Neural progenitor cell (in vitro differentiated cells): Measurements from ENCODE around the gene TENT5D. TPM values are rescaled to one million over a fixed set of nuclear protein-coding genes. Genes with fewer than 3 reads are reported as not detected.

Experiments
- DNase-seq: peaks from one replicate; pipeline ENCODE4 v3.0.0-alpha.2; 2016; ENCODE audit warnings: low spot score
- H2AFZ ChIP-seq: fragments of 200-600 bp; sonication (generic); replicated peaks from 2 replicates; pipeline ENCODE4 v1.6.1; 2016; ENCODE audit warnings: antibody characterized with exemption
- H3F3A ChIP-seq: fragments of 200-600 bp; sonication (generic); 2 replicates; pipeline ENCODE4 v1.6.1; 2016; ENCODE audit warnings: antibody characterized with exemption, low read depth
- H3K27ac ChIP-seq: fragments of 200-600 bp; sonication (generic); 2 replicates; pipeline ENCODE4 v1.5.1; 2016; ENCODE audit warnings: mild to moderate bottlenecking
- H3K27me3 ChIP-seq: fragments of 200-600 bp; sonication (generic); 2 replicates; pipeline ENCODE4 v1.6.1; 2016; ENCODE audit warnings: mild to moderate bottlenecking, moderate library complexity
- H3K36me3 ChIP-seq: fragments of 200-600 bp; sonication (generic); 2 replicates; pipeline ENCODE4 v1.5.1; 2016
- H3K4me1 ChIP-seq: fragments of 200-600 bp; sonication (generic); 2 replicates; pipeline ENCODE4 v1.6.1; 2016; ENCODE audit warnings: mixed run types
- H3K4me2 ChIP-seq: fragments of 200-600 bp; sonication (generic); 2 replicates; pipeline ENCODE4 v1.6.1; 2016
- H3K4me3 ChIP-seq: fragments of 200-600 bp; sonication (generic); 2 replicates; pipeline ENCODE4 v1.5.1; 2016
- H3K79me2 ChIP-seq: fragments of 200-600 bp; sonication (generic); 2 replicates; pipeline ENCODE4 v1.6.1; 2016; ENCODE audit warnings: low read depth
- H3K9ac ChIP-seq: fragments of 200-600 bp; sonication (generic); 2 replicates; pipeline ENCODE4 v1.6.1; 2016
- H3K9me3 ChIP-seq: fragments of 200-600 bp; sonication (generic); 2 replicates; pipeline ENCODE4 v1.5.1; 2016; ENCODE audit warnings: low read depth
- H4K20me1 ChIP-seq: fragments of 200-600 bp; sonication (generic); 2 replicates; pipeline ENCODE4 v1.6.1; 2016; ENCODE audit warnings: low read depth
- H3K27ac Mint-ChIP-seq: 3 replicates; pipeline ENCODE4 v1.8.0; 2021; ENCODE audit warnings: mixed read lengths
- H3K27me3 Mint-ChIP-seq: 2 replicates; pipeline ENCODE4 v1.8.0; 2022; ENCODE audit warnings: low read depth, mild to moderate bottlenecking, inconsistent platforms, moderate library complexity, mixed read lengths; ENCODE audit not compliant: insufficient read depth
- H3K36me3 Mint-ChIP-seq: 3 replicates; pipeline ENCODE4 v1.8.0; 2021; ENCODE audit warnings: mixed read lengths
- H3K4me1 Mint-ChIP-seq: 3 replicates; pipeline ENCODE4 v1.8.0; 2021; ENCODE audit warnings: mixed read lengths
- H3K4me3 Mint-ChIP-seq: 3 replicates; pipeline ENCODE4 v1.8.0; 2021; ENCODE audit warnings: mild to moderate bottlenecking, moderate library complexity, mixed read lengths
- H3K9me3 Mint-ChIP-seq: 3 replicates; pipeline ENCODE4 v1.8.0; 2020; ENCODE audit warnings: mixed read lengths
- EZH2 ChIP-seq: fragments of 200-600 bp; sonication (generic); IDR thresholded peaks from 2 replicates; pipeline ENCODE4 v1.6.1; 2017; ENCODE audit warnings: antibody characterized with exemption, mild to moderate bottlenecking, moderate library complexity
- EZH2phosphoT487 ChIP-seq: fragments of 200-600 bp; sonication (generic); IDR thresholded peaks from 2 replicates; pipeline ENCODE4 v1.6.1; 2017; ENCODE audit warnings: antibody characterized with exemption
- total RNA-seq: library from RNA; depleted of rRNA; stranded (reverse); fragments of >200 nt; gene quantifications from 2 replicates; pipeline ENCODE4 v1.2.3, GENCODE V29; 2015; ENCODE audit warnings: low replicate concordance
- TF ChIP-seq, protein P1 (sequence below): fragments of 200-600 bp; sonication (generic); IDR thresholded peaks from 2 replicates; pipeline ENCODE4 v1.5.1; 2017; ENCODE audit warnings: antibody characterized with exemption, mild to moderate bottlenecking

Gene TENT5D
- total RNA-seq, 1 donor from 2014 or later, result not detected

- no peak overlapping the region for H2AFZ ChIP-seq
- no peak overlapping the region for H3K9ac ChIP-seq
- H3K79me2 ChIP-seq, result no peaks in the 10 kb centered on the region
- peaks cover 5% of the 10 kb centered on the region for H3K4me1 Mint-ChIP-seq
- no peaks in the 10 kb centered on the region for H3F3A ChIP-seq
- no peak overlapping the region for H3K4me3 ChIP-seq
- H3K4me2 ChIP-seq, result no peak overlapping the region
- no peaks in the 10 kb centered on the region for H3K4me1 ChIP-seq
- no peaks in the 10 kb centered on the region for H3K27me3 ChIP-seq
- TF ChIP-seq, protein P1, sequence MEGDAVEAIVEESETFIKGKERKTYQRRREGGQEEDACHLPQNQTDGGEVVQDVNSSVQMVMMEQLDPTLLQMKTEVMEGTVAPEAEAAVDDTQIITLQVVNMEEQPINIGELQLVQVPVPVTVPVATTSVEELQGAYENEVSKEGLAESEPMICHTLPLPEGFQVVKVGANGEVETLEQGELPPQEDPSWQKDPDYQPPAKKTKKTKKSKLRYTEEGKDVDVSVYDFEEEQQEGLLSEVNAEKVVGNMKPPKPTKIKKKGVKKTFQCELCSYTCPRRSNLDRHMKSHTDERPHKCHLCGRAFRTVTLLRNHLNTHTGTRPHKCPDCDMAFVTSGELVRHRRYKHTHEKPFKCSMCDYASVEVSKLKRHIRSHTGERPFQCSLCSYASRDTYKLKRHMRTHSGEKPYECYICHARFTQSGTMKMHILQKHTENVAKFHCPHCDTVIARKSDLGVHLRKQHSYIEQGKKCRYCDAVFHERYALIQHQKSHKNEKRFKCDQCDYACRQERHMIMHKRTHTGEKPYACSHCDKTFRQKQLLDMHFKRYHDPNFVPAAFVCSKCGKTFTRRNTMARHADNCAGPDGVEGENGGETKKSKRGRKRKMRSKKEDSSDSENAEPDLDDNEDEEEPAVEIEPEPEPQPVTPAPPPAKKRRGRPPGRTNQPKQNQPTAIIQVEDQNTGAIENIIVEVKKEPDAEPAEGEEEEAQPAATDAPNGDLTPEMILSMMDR, result no peak
- TF ChIP-seq EZH2, result no peak
- no peak for TF ChIP-seq EZH2phosphoT487
- no peak for DNase-seq
- H3K36me3 Mint-ChIP-seq, result no peaks in the 10 kb centered on the region
- H3K27ac ChIP-seq, result no peak overlapping the region
- no peaks in the 10 kb centered on the region for H4K20me1 ChIP-seq
- H3K27ac Mint-ChIP-seq, result no peak overlapping the region
- H3K27me3 Mint-ChIP-seq, result no peaks in the 10 kb centered on the region
- no peak overlapping the region for H3K4me3 Mint-ChIP-seq
- H3K9me3 ChIP-seq, result peaks cover 8% of the 10 kb centered on the region
- H3K36me3 ChIP-seq, result no peaks in the 10 kb centered on the region
- H3K9me3 Mint-ChIP-seq, result no peaks in the 10 kb centered on the region
Measured at GRCh38 chrX:80423000-80423399, 2.8 kb downstream of the TENT5D start.

DNA sequence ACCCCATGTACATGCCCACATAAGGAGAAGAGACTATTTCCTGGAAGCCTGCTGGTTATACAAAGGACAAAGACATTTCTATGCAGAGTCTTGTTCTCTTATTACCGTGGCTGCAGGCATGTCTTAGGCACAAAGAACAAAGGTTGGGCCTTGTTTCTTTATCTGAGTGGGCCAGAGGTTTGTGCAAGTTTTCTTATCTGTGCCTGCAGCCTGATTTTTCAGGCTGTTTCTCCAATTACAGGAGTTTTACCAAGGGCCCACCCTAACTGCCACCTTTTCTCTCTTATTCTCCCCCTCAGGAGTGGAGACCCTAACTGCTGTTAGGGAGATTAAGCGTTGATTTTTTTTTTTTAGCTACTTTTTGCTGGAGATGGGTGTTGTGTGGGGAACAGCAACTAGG lies 3.5 kb downstream of the TENT5D start:
- Histone ChIP-seq H3K4me1 (no peaks in the 10 kb centered on the region), H2AFZ (no peak overlapping the region), H3K4me2 (no peak overlapping the region), H3K9me3 (peaks cover 4% of the 10 kb centered on the region), H3F3A (no peaks in the 10 kb centered on the region), H3K27me3 (no peaks in the 10 kb centered on the region), H3K27ac (no peak overlapping the region), H3K9ac (no peak overlapping the region), H3K4me3 (no peak overlapping the region), H3K79me2 (no peaks in the 10 kb centered on the region), H4K20me1 (no peaks in the 10 kb centered on the region), H3K36me3 (no peaks in the 10 kb centered on the region)
- H3K36me3 Mint-ChIP-seq, result no peaks in the 10 kb centered on the region
- no peak for DNase-seq
- TF ChIP-seq, protein P1, result no peak
- TF ChIP-seq EZH2phosphoT487, result no peak
- TF ChIP-seq EZH2, result no peak
- no peaks in the 10 kb centered on the region for H3K27me3 Mint-ChIP-seq
- no peak overlapping the region for H3K4me3 Mint-ChIP-seq
- H3K9me3 Mint-ChIP-seq, result no peaks in the 10 kb centered on the region
- H3K4me1 Mint-ChIP-seq, result peaks cover 5% of the 10 kb centered on the region
- no peak overlapping the region for H3K27ac Mint-ChIP-seq

DNA sequence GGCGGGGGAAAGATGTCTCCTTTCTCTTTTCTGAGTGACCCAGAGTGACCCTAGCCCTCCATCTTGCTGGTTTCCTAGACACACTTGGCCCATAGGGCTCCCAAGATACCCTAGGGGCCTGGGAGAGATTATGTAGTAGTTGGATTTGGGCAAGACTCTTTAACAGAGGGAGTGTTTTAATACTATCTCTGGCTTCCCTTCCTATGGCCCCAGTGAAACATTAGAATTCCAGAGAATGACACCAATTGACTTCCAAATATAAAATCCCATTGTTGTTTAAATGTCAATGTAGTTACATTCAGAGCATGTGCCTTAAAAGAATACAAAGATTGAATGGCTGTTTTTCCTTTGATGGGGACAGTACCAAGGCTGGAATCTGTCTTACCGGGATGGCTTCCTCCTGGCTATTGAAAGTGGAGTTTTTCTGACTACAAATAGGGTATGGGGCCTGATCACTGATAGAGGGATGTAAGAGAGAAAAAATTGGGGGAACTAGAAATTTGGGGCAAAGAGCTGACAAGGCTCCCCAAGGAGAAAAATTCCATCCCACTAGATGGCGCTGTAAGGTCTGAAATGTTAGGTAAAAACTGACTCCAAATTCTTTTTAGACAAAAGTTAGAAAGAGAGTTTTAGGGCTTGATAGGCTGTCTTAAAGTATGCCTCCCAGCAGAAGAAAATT lies 10.7 kb downstream of the TENT5D start:
- H4K20me1 ChIP-seq, result no peaks in the 10 kb centered on the region
- TF ChIP-seq, protein P1, result peak; percentile 33
- TF ChIP-seq EZH2 (no peak), EZH2phosphoT487 (no peak)
- H3K27ac ChIP-seq, result no peak overlapping the region
- no peaks in the 10 kb centered on the region for H3K36me3 Mint-ChIP-seq
- no peak overlapping the region for H3K4me3 ChIP-seq
- no peaks in the 10 kb centered on the region for H3K4me1 ChIP-seq
- H3K4me3 Mint-ChIP-seq, result no peak overlapping the region
- no peaks in the 10 kb centered on the region for H3K79me2 ChIP-seq
- peaks cover 8% of the 10 kb centered on the region for H3K9me3 Mint-ChIP-seq
- peak; percentile 1 for DNase-seq
- no peak overlapping the region for H3K4me2 ChIP-seq
- H3K27ac Mint-ChIP-seq, result no peak overlapping the region
- H3K9me3 ChIP-seq, result peaks cover 8% of the 10 kb centered on the region
- H3K36me3 ChIP-seq, result no peaks in the 10 kb centered on the region
- H3F3A ChIP-seq, result no peaks in the 10 kb centered on the region
- H3K9ac ChIP-seq, result no peak overlapping the region
- peaks cover 4% of the 10 kb centered on the region for H3K27me3 Mint-ChIP-seq
- no peaks in the 10 kb centered on the region for H3K4me1 Mint-ChIP-seq
- no peak overlapping the region for H2AFZ ChIP-seq
- no peaks in the 10 kb centered on the region for H3K27me3 ChIP-seq
